ENCODE data around the gene CENPM. TPM values are rescaled to one million over a fixed set of nuclear protein-coding genes. Genes with fewer than 3 reads are reported as not detected.
"Not testable (repeated sequence)": the region's sequence is repeated elsewhere in the genome, so short reads cannot be mapped to it uniquely, and the experiment has no call there.

Gene CENPM
- total and polyA plus RNA-seq, 9 of the 15 experiments (the other 6 are each of a cell fraction or from before 2014, with no cell fraction given): 11.3 to 67.7 (median 32.3) TPM

- H4K20me1 ChIP-seq (replicated peaks; ENCODE audit: control insufficient read depth, insufficient read depth, low read length); FAIRE-seq; in situ Hi-C loops (cut with MboI); H2AFZ ChIP-seq (ENCODE audit: low read depth, low read length); CTCF ChIA-PET (ENCODE audit: low intra/inter-chr PET ratio); ATAC-seq; H3K9ac ChIP-seq (ENCODE audit: insufficient read depth in 1 of 2, low read depth in 2 of 2, low read length in 2 of 2); H3K9me3 ChIP-seq (replicated peaks; ENCODE audit: control insufficient read depth, insufficient read depth, low read depth, low read length); BruUV-seq (replicated peaks); DNase-seq (ENCODE audit: extremely low read depth in 1 of 4, low spot score in 3 of 4); H3K4me3 ChIP-seq; POLR2A ChIA-PET; H3K9me1 ChIP-seq (ENCODE audit: control insufficient read depth, insufficient read depth, low read length); H3K27ac ChIP-seq (ENCODE audit: extremely low read depth, low read depth, low read length); H3K4me2 ChIP-seq (ENCODE audit: insufficient read depth, low read length); intact Hi-C loops (cut with micrococcal nuclease); H3K27me3 ChIP-seq (ENCODE audit: control insufficient read depth in 2 of 2, insufficient read depth in 2 of 2, low read length in 2 of 2): not testable (repeated sequence)
- WGBS (ENCODE audit: insufficient coverage, low coverage, missing lambda C conversion rate): 100% methylated on average over 3 of the region's 8 CpGs
- Histone ChIP-seq H3K4me1 (replicated peaks in 1 of 2; ENCODE audit: control insufficient read depth in 2 of 2, insufficient read depth in 2 of 2, low read length in 2 of 2) (peaks cover 8 to 25% of the 10 kb centered on the region in 2 experiments; a peak in 4 of 5 replicates), H3K79me2 (ENCODE audit: control insufficient read depth, insufficient read depth, low read length) (peaks cover 28% of the 10 kb centered on the region), H3K36me3 (ENCODE audit: control insufficient read depth, insufficient read depth, low read length) (peaks cover 17% of the 10 kb centered on the region; the same call in 2 of the 3 replicates)
These were observed 2.0 kb upstream of the CENPM start for GRCh38 chr22:41948928-41949296.

- ChIA-PET POLR2A (interaction anchor here (0.6 kb wide), 1 partner anchor 528 kb away, joined by 3 read pairs; no protein-coding TSS in a partner anchor), CTCF (ENCODE audit: low intra/inter-chr PET ratio) (no interaction called here)
- H3K9me3 ChIP-seq (replicated peaks; ENCODE audit: control insufficient read depth, insufficient read depth, low read depth, low read length): no peaks in the 10 kb centered on the region
- in situ Hi-C loops (cut with MboI) (no loop called here), intact Hi-C loops (cut with micrococcal nuclease) (no loop called here)
- H3K9me1 ChIP-seq (ENCODE audit: control insufficient read depth, insufficient read depth, low read length): no peaks in the 10 kb centered on the region
- peak overlapping the region; percentile 91 for H3K4me2 ChIP-seq (ENCODE audit: insufficient read depth, low read length)
- no peaks in the 10 kb centered on the region for H3K27me3 ChIP-seq (ENCODE audit: control insufficient read depth in 2 of 2, insufficient read depth in 2 of 2, low read length in 2 of 2)
- FAIRE-seq (no peak), DNase-seq (ENCODE audit: extremely low read depth in 1 of 4, low spot score in 3 of 4) (no peak), ATAC-seq (no peak)
- H3K9ac ChIP-seq (ENCODE audit: insufficient read depth in 1 of 2, low read depth in 2 of 2, low read length in 2 of 2): peak overlapping the region; percentile 84 to 99; a peak in 3 of 4 replicates
- H3K79me2 ChIP-seq (ENCODE audit: control insufficient read depth, insufficient read depth, low read length): peaks cover 28% of the 10 kb centered on the region
- BruUV-seq (replicated peaks): TSS peak; percentile 63
- H4K20me1 ChIP-seq (replicated peaks; ENCODE audit: control insufficient read depth, insufficient read depth, low read length): 0 out of 2 replicates have a peak, but pooled peaks cover 2% of the 10 kb centered on the region
- H2AFZ ChIP-seq (ENCODE audit: low read depth, low read length): peak overlapping the region; percentile 95; the same call in 1 of the 2 replicates
- peaks cover 24% of the 10 kb centered on the region for H3K36me3 ChIP-seq (ENCODE audit: control insufficient read depth, insufficient read depth, low read length)
- no peak overlapping the region for H3K4me3 ChIP-seq
- WGBS (ENCODE audit: insufficient coverage, low coverage, missing lambda C conversion rate): 37% methylated on average over 2 of the region's 2 CpGs
- H3K4me1 ChIP-seq (replicated peaks in 1 of 2; ENCODE audit: control insufficient read depth in 2 of 2, insufficient read depth in 2 of 2, low read length in 2 of 2): peaks cover 8 to 25% of the 10 kb centered on the region in 2 experiments; a peak in 4 of 5 replicates
- TF ChIP-seq ZNF511 (CRISPR knock-in tag; IDR thresholded peaks at IDR 0.05) (no peak), PHF20 (IDR thresholded peaks at IDR 0.05; ENCODE audit: partially characterized antibody) (no peak), WHSC1 (IDR thresholded peaks at IDR 0.05; ENCODE audit: low read length) (no peak), ZBTB8A (IDR thresholded peaks at IDR 0.05; ENCODE audit: partially characterized antibody) (no peak), SREBF1 (IDR thresholded peaks at IDR 0.05; ENCODE audit: borderline replicate concordance, low read depth, low read length) (no peak), HCFC1 (IDR thresholded peaks at IDR 0.05; ENCODE audit: low read depth, low read length) (no peak), ELF1 (tag; IDR thresholded peaks at IDR 0.05) (no peak), TRIM24 (IDR thresholded peaks at IDR 0.05) (no peak), BCL6 (CRISPR knock-in tag; IDR thresholded peaks at IDR 0.05) (no peak), SNAPC5 (CRISPR knock-in tag; IDR thresholded peaks at IDR 0.05) (no peak)
- no peak overlapping the region for H3K27ac ChIP-seq (ENCODE audit: extremely low read depth, low read depth, low read length)
These were observed 1.2 kb upstream of the CENPM start for GRCh38 chr22:41948142-41948541.

Measured in K562 (cell line).